ENCODE results near the gene NAXE.
"Not testable (repeated sequence)": the region's sequence is repeated elsewhere in the genome, so short reads cannot be mapped to it uniquely, and the experiment has no call there.

The NAXE gene

DNA sequence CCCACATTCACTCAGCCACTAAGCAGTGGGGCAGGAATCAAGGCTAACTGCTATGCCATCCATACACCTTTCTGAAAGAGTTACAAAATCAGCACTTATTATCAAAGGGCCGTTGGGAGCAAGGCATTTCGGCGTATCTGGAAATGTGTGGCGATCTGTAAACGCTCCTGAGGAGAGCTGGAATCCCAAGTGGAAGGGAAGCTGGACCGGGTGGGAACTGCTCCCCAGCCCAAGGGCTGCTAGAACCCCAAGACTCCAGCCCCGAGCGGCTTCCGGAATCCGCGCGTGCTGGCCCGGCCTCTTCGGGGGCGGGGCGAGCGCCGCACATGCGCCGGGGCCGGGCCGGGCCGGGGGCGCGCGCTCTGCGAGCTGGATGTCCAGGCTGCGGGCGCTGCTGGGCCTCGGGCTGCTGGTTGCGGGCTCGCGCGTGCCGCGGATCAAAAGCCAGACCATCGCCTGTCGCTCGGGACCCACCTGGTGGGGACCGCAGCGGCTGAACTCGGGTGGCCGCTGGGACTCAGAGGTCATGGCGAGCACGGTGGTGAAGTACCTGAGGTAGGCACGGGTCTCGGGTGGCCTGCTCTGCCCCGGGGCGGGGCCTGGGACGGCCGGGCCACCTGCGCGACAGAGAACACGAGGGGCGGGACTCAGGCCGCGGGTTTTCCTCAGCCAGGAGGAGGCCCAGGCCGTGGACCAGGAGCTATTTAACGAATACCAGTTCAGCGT, at the start of gene NAXE:
Gene NAXE, plus strand, starts transcription at position 345 of the 726 bp plus-strand sequence. Its CDS starts 29 bp downstream, at position 374.
- DNase-seq: peak; percentile 83

DNA sequence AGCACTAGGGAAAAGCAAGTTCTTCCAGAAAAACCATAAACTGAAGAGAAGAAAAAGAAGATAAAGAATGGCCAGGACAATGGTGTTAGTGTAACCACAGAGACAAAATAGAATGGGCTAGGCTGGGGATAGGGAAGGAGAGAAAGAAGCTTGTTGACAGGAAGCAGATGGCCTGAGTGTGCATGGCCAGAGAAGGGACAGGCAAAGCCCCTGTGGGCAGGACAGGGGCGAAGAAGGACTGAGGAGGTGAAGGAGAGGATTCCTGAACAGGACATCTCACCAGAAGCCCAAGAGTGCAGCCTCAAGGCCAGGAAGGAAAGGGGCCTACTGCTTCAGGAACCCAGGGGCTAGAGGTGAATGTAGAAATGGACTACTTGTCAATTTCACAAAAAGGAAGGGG, 48.5 kb upstream of the NAXE start:
- DNase-seq: no peak

DNA sequence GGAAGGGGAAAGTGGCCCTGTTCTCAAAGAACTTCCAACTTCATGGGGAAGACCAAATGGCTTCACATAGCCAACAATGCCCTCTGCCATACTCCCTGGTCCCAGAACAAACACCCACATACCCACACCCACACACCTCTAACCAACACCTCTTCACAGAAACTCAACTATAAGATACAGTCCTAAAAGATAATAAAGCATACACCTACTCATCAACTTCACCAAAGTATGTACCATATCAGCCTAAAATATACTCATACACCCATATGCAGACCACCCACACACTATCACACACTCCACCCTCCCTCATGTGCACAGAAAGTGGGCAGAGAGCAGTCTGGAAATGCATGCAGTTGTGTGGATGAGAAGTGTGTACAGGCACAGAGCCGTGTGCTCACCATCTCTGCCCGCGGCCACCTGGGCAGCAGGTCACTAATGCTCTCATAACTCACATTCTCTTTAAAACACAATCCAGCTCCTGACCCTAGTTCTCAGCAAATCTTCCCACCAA, 46.9 kb upstream of the NAXE start:
- no peak for DNase-seq

DNA sequence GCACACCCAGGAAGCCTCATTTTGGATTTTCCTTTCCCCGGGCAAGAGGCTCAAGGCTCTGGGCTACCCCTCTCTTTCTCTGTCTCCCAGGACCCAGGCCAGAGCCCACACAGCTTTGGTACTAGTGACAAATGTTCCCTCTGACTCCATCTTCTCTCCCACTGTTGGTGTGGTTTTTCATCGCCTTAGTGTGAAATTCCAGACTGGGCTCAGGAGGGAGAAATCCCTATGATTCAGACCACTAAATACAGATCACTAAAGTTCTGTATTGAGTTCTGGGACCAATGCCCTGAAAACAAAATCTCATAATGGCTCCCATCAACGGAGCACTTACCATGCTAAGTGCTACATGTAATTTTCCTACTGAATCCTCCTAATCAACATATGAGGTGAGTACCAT, 45.3 kb upstream of the NAXE start:
- no peak for DNase-seq

DNA sequence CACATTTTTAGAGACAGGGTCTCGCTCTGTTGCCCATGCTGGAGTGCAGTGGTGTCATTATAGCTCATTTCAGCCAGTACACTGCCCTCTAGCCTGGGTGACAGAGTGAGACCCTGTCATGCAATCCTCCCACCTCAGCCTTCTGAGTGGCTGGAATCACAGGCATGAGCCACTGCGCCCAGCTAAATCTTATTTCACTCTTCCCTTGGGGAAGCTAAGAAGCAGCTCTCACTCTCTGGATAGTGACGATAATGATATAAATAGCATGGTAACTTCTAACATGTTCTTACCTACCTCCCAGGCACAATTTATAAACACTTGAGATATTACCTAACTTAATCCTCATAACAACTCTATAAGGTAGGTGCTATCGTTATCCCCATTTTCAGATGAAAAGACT, 44.1 kb upstream of the NAXE start:
- DNase-seq: no peak

DNA sequence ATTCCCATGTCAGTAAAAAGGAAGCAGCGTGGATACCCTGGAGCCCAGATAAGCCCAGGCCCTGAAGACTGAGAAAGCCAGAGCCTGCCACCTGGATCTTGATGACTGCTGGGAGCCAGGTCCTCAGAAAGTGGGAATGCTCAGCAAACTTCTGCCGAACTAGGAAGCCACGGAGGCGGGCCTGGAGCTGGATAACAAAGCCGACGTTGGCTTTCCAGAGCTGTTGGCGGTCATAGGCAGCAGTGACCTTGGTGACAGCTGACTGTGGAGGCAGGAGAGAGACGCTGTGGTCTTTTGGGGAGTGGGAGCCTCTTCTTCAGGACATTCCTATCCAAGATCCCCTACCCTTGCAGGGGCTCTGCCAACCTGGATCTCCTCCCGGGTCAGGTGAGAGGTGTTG, 43.6 kb upstream of the NAXE start:
- DNase-seq: no peak

DNA sequence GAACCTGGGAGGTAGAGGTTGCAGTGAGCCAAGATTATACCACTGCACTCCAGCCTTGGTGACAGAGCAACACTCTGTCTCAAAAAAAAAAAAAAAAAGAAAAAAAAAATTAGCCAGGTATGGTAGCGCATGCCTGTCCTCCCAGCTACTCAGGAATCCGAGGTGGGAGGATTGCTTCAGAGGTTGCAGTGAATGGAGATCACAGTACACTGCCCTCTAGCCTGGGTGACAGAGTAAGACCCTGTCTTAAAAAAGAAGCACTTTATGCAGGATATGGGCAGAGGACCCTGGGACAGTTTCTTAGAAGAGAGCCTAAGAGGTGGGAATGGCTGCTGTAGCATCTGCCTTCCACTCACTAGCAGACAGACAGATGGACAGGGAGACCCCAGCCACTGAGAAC, 42.2 kb upstream of the NAXE start:
- DNase-seq: no peak

DNA sequence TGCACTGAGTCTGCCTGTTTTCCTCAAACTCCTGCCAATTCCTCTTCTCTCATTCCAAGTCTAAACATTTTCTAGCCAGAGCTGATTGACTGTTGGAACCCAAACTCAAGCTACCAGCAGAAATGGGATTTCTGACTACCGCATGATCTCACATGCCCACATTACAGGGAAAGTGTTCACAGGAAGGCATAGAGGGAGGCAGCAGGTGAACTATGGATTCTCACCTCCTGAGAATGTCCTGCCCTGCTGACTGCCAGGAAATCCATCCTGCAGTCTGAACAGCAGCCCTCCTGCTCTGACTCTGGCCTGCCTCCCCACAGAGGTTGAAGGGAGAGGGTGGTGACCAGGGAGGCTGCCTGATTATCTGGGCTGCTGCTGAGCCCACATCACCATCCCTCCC, 41.7 kb upstream of the NAXE start:
- no peak for DNase-seq

DNA sequence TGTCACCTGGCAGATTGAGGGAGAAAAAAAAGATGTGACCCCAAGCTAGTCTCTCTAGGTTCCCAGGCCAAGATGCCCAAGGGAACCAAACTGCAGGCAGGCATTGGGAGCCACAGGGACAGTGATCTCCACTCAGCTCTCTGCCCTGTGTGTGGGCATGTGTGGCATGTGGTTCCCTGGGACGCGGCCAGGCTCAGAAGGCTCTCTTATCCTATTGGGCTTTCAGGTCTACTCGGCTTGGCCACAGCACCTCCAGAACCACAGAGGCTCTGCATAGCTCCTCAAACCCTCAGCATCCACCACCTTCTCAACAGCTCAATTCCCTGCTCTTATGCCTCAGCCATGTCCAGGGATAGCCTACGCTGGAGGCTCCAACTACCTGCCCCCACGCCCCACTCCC, 41.2 kb upstream of the NAXE start:
- DNase-seq: no peak

DNA sequence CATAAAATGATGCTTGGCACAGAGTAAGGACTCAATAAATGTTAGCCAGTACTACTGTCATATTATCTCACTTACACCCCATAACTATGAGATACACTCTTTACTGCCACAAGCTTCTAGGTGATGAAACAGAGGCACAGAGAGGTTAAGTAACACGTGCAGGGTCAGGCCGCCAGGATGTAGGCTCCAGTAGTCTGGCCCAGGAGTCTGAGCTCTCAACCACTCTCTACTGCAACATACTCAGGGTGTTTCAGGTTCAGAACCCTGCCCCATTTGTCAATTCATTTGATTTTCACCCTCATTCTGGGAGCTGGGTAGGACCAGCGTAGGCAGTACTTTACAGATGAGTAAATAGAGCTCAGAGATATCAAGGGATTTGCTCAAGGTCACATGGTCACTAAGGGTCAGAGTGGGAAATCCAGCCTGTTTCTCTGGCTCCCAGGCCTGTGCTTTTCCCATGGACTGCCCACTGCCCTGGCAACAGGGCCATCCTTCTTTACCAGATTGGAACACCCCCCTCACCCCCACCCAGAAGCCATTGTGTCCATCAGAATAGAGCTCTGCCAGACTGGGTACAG, 40.4 kb upstream of the NAXE start:
- DNase-seq: no peak

DNA sequence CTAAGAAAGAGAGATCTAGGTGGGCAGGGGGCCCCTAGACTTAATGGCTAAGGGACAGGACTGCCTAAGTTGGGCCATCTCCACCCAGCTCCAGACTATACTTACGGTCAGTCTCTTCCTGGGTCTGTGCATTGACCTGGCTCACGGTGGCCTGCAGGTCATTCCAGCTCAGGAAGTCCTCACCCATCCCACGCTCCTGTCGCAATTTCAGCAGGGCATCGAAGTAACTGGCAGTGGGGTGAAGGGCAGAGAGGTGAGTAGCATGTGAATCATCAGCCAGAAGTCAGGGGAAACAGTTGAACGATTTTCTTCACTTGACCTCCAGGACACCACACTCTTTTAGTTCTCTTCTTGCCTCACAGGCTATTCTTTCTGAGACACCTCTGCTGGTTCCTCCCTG, 39.7 kb upstream of the NAXE start:
- no peak for DNase-seq

DNA sequence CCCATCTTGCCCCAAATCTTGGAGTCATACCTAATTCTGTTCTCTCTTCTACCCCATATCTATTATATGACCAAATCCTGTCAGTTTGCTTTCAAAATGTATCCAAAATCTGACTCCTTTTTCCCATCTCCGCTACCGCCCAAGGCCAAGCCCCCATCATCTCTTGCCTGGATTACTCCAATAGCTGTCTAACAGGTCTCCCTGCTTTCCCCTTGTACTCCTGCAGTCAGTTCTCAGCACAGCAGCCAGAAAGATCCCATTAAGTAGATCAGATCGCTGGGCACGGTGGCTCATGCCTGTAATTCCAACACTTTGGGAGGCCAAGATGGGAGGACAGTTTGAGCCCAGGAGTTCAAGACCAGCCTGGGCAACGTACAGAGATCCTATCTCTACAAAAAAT, 39.1 kb upstream of the NAXE start:
- no peak for DNase-seq

DNA sequence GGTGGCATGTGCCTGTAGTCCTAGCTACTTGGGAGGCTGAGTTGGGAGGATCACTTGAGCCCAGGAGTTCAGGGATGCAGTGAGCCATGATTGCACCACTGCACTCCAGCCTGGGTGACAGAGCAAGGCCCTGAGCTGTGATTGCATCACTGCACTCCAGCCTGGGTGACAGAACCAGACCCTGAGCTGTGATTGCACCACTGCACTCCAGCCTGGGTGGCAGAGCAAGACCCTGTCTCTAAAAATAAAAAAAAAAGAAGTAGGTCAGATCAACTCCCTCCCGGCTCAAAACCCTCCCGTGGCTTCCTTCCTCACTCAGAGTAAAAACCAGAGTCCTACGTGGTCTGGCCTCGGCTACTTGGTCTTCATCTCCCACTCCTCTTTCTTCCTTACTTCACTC, 38.6 kb upstream of the NAXE start:
- not testable (repeated sequence) for DNase-seq

DNA sequence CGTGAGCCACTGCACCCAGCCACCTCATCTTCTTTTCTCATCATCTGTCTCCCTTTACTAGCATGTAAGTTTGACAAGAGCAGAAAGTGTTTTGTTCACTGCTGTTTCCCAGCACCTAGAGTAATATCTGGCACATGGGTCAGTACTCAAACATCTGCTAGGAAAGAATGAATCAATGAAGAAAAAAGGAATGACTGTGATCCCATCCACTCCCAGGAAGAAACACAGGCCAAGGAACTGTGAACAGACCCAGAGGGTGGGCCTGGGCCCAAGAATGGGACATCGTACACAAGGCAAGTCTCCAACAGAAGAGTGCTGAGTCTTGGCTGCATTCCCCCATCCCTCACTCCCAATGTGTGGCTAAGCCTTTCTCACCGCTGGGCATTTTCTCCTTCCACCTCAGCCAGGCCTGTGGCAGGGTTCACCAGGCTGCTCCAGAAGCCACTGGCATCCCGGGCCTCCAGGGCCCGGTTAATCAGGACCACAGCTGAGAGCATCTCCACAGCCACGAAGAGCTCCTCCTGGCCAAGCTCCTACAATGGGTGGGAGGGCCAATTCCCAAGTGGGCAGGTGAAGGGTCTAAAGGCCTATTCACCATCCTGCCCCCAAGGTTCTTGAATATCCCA, 37.6 kb upstream of the NAXE start:
- no peak for DNase-seq

DNA sequence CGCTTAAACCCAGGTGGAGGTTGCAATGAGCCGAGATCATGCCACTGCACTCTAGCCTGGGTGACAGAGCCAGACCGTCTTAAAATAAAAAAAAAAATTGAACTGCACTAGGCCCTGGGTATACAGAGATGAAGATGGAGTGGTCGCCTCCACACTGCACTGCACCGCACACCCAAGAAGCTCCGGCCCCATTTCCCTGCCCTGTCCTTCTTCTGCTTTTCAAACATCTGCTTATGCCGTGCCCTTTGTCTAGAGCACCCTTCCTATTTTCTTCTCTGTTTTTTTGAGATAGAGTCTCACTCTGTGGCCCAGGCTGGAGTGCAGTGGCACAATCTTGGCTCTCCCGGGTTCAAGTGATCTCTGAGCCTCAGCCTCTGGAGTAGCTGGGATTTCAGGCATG, 36.6 kb upstream of the NAXE start:
- no peak for DNase-seq

DNA sequence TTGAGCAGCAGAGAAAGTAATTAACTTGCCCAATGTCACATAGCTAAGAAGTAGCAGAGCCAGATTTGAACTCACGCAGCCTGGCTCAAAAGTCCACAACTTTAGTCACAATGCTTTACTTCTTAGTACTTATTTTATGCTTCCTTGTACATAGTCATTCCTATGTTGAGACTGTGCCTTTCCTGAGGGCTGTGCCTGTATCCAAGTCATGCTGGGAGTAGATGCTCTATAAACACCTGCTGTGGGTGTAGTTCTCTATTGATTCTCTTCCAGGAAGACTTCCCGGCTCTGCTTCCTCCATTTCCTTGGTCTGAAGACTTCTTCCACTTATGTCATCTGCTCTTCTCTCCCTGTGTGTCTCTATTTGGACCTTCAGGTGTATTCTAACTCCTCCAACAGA, 35.9 kb upstream of the NAXE start:
- no peak for DNase-seq

DNA sequence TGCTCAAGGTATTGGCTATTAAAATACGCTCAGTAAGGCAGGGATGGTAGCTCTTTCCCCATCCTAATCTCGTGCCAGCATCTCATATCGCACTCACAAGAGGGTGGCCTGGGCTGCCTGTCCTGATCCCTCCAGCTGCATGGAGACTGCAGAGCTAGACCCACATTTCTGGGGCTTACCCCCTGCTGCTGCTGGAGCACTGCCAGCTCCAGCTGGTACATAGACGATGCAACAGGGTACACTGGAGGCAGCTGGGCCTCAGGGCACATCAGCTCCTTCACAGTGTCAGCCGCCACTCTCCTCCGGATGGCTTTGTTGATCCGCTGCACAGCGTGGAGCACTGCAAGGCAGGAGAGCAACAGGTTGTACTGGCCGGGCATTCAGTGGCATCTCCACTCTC, 35.2 kb upstream of the NAXE start:
- DNase-seq: no peak

DNA sequence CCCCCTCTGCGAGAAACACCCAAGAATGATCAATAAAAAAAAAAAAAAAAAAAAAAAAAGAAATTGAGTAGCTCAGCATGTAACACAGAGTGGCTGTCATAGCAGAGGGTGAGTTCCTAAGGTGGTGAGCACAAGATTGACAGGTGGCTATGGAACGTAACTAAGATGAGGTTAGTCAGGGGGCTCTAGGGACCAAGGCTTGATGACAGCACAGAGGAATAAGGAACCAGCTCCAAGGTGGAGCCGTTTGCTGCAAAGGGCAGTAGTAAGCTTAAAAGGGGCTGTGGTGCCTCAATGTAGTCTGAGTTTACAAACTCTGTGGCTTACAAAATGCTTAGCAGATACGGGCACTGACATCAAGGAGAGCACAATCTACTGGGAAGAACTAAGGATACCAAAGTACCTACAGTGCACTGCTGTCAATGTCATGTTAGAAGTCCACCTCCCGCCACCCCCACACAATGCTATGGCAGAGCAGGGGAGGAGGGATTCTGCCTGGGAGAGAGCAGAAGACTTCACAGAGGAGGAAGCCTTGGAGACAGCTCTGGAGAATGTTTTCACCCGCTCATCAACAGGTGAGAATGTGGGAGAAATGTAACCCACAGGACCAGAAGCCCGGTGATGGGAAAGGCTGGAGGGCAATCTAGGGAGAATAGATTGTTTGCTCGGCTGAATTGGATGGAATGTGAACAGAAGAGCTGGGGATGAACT, 32.3 kb upstream of the NAXE start:
- no peak for DNase-seq

DNA sequence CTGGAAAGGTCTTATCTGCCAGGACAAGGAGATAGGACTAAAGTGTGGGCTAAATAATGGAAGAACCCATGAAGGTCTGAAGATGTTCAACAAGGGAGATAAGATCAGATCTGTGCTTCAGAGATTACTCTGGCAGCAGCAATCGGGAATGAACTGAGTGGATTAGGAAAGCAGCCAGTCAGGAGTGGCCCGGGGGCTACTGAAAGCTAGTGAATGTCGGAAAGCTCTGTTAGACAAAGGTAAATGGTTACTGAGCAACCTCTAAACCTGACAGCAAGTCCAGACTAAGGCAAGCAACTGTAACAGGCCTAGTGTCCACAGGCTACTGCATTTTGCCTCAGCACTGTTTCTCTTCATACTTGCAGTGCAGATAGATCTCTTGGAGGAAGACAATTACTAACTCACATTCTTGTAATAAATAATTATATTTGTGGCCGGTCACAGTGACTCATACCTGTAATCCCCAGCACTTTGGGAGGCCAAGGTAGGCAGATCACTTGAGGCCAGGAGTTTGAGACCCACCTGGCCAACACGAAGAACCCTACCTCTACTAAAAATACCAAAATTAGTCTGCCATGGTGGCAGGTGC, 31.7 kb upstream of the NAXE start:
- no peak for DNase-seq

DNA sequence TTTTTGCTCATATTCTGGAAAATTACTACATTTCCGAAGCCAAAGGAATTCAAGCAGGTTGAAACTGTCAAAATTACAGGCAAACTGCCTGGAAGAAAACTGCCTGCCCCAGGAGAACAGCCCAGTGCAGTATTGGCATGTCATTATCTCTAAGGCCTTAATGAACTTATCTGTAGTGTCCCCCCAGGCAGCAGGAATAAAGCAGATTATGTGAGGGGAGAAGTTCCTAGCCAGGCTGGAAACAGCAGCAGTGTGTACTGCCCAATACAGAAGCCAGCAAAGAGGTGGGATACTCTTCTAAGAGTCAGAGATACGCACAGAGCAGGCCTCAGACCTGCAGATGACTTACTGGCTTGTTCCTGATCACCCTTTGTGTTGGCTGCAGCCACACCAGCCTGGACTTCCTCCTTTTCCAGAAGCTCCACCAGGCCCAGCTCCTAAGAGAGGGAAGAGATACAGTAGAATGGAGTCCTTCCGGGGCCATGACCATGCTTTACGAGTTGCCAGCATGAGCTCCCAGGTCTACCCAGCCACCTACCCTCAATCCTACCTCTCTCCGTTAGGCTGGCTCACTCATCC, 30.9 kb upstream of the NAXE start:
- DNase-seq: no peak

DNA sequence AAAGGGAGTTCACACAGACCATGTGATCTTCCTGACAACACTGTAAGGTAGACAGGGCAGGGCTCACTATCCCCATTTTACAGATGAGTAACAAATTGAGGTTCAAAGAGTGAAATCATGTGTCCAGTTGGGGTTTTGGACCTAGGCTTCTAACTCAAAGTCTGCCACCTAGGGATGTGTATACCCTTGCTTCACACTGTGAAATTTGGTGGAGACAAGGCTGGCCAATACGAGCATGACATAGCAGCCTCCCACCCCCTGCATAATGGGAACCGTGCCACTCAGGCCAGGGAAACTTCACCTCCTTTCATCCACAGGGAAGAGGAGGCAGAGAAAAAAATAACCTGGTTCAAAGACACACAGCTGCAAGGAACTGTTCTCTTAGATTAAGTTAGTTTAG, 26.1 kb upstream of the NAXE start:
- DNase-seq: no peak

DNA sequence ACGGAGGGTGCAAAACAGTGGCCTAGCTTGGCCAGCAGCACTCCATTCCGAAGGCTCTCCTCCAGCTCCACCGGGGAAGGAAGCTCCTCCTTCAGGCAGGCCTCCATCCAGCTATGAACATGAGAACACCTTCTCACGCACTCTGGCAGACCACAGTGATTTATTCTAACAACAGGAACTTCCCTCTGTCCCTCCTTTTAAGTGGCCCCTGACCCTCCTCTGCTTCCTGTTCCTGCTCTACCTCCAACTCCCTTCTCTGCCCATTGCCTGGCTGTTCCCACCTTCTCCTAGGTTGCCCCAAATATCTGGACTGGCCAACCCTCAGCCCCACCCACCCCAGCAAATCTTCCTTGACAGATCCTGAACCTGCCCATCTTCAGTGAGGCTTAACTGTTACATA, 25.1 kb upstream of the NAXE start:
- DNase-seq: no peak

DNA sequence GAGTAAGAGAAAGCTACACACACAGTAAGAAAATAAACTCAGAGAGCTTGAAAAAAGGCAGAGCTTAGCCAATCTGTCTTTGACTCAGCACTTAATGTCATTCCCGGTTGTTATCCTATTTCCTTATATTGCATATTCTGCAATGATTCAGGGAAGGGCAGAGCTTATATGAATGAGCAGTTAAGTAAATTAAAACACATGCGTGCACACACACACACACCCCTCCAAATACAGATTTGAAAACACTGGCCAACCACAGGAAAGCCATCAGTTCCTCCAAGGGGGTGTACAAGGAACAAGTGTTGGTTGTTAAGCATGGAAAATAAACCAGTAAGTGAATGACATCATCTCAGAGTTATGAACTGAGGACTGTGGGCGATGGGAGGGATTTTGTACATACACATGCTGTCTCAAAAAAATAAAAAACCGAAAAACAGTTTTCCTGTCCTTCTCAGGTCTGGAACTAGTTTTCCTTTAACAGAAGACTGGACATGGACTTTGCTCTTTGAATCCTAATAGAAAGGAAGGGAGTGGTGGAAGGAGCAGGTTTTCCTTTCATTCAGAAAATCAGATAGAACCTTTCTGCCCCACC, 20.2 kb upstream of the NAXE start:
- DNase-seq: peak; percentile 52
